GF-D8 (cell line): Measurements from ENCODE around the gene PPIL4.

Source experiments
- DNase-seq: peaks from one replicate; lab custom pipeline; 2025; lab: John Stamatoyannopoulos, UW

The PPIL4 gene, protein sequence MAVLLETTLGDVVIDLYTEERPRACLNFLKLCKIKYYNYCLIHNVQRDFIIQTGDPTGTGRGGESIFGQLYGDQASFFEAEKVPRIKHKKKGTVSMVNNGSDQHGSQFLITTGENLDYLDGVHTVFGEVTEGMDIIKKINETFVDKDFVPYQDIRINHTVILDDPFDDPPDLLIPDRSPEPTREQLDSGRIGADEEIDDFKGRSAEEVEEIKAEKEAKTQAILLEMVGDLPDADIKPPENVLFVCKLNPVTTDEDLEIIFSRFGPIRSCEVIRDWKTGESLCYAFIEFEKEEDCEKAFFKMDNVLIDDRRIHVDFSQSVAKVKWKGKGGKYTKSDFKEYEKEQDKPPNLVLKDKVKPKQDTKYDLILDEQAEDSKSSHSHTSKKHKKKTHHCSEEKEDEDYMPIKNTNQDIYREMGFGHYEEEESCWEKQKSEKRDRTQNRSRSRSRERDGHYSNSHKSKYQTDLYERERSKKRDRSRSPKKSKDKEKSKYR

DNA sequence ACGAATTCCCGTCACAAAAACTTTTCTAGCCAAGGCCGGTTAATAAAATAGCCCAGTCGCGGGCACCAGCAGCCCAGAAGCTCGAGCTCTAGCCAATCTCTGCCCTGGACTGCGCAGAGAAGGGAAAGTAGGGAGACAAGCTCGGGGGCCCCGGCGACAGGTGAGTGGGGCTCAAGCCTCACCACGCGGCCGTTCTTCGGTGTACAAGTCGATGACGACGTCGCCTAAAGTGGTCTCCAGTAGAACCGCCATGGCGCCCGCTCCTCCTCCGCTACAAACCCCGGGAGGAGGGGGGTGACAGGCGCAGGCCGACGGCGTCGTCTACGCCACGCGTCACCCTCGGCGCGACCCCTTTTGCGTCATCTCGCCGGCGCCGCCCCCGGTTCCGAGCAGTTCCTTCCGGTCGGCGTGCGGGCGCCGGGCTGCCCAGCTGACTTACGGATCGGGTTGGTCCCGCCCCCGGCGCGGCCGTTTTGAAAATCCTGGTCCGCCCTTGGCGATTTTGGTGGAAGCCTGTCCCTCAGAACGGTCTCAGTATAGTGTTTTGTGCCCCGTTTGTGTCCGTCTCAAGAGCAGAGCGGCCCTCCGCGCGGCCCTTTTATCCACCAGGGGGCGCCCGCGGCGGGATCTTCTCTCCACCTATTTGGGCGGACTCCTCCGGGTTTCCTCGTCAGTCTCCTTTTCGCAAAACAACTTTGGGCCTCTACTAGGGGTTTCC is at the start of gene PPIL4:
Gene PPIL4 (minus strand): TSS at position 290 of the 718 bp plus-strand sequence. CDS start 38 bp downstream, at position 252.
- DNase-seq = peak; percentile 66

DNA sequence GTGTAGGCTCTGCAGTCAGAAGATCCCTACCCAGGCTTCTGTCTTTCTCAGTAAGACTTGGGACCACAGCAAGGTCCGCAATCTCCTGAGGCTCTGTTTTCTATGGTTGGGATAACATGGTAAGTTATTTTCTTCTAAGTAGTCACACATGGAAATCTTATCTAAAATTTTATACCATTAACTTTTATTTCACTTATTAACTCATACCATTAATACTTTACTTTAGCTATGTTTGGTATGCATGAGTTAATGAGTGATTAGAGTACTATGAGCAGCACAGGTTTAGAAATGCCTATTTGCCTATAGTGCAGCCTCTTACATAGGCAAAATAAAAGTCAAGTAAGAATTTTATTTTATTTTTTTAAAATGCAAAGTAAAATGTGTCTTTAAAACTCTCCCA is 47.6 kb upstream of the PPIL4 start:
- no peak for DNase-seq

DNA sequence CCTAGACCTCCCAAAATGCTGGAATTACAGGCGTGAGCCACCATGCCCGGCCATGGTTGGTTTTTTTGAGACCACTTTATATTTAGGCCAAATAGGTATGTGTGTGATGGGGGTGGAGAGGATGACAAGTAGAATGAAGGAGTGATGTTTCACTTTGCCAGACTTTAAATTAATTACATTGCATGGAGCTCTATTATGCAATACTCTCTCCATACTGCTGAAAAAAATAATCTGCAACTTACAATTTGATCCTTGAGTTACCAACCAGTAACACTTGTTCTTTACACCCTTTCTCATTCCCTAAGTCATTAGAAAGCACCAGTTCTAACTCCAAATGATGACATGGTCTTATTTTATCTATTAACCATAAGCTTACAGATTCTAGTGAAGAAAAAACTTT is 47.1 kb upstream of the PPIL4 start:
- no peak for DNase-seq

DNA sequence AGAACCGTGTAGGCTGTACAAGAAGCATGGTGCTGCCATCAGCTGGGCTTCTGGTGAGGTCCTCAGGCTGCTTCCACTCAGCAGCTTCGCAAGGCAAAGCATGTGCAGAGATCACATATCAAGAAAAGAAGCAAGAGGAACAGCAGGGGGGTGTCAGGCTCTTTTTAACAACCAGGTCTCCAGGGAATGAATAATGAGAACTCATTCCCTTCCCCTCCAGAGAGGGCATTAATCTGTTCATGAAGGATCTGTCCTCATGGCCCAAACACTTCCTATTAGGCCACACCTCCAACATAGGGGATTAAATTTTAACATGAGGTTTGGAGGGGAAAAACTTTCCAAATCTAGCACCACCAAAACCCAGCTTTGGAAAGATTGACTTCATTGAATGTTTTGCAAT is 40.3 kb upstream of the PPIL4 start:
- DNase-seq = no peak

DNA sequence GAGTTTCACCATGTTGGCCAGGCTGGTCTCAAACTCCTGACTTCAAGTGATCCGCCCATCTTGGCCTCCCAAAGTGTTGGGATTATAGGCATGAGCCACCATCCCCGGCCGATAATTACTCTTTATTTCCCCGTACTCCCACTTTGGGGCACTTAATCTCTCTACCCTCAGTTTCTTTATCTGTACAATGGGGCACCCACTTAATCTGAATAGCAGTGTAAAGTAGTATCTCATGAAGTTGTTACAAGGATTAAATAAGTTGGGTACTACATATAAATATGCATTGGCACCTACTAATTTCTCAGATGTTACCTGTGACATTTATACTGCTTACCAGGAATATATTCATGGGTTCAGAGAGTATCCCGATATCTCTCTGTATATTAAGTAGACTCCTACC is 35.5 kb upstream of the PPIL4 start:
- DNase-seq = no peak

DNA sequence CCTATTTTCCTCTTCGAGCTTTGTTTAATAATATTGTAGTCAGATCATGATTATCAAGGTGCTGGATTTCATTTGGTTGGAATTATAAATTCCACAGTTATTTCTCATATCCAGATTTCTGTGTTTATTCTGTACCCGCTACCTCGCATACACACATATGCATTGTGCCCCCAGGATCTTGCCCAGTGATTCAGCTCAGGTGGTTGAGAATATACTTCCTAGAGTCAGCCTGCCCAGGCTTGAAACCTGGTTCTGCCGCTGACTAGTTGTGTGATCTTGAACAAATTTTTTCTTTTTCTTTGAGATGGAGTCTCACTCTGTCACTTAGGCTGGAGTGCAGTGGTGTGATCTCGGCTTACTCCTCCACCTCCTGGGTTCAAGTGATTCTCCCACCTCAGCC is 35.0 kb upstream of the PPIL4 start:
- no peak for DNase-seq

DNA sequence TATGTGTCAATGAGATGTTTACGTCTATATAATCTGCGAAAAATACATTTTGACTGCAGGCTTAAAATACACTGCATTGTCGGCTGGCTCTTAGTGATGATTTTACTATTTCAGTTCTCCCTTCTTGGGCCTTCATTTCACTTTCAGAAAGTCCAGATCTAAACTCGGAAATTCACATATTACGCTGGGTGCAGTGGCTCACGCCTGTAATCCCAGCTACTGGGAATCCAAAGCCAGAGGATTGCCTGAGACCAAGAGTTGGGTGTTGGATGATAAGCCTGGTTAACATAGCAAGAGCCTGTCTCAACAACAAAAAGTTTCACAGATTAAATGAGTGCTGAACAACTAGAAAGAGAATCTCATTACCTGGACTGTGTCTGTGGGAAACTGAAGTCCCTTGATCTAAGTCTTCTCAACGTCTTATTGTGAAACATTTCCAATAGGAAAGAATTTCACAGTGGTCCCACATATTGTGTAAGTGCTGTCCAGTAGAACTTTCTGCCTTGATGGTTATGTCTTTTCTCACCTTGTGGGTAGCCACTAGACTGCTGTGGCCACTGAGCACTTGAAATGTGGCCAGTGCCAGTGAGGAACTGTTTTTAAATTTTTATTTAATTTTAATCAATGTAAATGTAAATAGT is 22.2 kb upstream of the PPIL4 start:
- no peak for DNase-seq

DNA sequence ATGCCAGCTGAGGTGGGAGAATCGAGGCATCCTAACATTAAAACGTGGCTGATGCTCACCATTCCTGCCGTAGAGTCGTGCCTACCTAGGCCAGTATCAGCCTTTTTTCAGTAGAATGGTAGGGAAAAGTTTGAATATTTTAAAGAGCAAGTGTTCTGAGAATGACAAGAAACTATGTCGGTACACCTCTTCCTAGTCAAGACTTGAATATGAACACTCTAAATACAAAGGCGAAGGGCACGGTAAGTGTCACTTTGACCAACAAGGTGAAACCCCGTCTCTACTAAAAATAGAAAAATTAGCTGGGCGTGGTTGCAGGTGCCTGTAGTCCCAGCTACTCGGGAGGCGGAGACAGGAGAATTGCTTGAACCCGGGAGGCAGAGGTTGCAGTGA is 21.3 kb upstream of the PPIL4 start:
- no peak for DNase-seq

DNA sequence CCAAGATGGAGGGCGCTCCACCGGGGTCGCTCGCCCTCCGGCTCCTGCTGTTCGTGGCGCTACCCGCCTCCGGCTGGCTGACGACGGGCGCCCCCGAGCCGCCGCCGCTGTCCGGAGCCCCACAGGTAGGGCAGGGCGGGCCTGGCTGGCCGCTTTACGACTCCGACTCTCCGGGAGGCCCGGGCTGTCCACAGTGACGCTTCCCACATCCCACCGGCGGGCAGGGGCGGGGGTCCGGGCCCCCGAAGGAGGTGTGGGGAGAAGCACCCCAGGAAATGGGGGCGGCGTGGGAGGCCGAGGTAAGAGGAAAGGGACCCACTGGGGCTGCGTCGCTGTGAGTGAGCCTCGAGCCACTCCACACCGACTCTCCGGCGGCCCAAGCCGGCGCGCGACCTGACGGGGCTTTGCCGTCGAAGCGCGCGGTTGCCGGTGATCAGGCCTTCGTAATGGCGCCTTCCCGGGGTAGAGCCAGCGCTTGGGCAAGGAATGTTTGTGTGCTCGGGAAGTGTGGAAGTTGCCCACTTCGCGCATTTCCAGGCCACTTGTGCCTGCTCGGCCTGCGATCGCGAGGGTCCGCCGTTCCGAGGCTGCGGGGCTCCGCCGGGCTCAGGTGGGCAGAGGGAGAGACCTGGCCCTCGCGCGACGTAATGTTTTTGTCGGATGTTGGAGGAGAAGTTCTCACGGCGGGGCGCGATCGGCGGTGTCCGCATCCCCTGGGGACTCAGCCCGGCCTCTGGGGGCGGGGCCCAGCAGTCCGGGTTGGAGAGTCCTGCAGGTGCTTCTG is 20.8 kb upstream of the PPIL4 start:
- no peak for DNase-seq

DNA sequence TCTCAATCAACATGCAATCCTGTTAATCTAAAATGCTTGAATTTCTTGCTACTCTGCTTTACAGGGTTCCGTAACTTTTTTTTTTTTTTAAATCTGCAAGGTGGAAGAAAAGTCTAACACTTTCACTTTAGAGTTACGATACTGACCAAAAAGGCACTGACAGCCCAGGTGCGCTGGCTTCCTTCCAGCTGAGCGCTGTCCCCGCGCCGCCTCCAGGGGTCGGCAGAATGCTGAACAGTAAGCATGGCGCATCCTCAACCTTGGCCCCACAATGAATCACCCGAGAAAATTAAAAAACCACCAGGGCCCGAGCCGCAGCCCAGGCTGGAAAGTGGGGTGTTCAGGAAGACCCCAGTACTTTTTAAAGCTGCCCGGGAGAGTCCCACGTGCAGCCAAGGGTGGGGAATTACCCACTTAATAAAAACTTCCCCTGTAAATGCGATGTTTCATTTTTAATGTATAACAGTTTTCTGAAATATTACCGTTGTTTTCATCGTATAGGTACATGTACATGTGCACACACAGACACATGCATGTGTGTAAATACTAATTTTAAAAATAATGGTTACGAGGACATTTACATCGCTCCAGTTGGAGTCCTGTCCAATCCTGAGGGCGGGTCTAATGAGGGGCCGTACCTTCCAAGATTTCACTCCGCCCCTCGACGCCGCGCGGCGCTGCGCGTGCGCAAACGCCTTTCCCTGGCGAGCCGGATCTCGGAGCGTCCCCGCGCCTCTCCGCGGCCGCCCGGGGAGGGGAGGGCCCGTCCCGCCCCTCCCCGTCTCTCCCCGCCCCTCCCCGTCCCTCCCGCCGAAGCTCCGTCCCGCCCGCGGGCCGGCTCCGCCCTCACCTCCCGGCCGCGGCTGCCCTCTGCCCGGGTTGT is 19.9 kb upstream of the PPIL4 start, which contains the start of gene GINM1:
Gene GINM1 (plus strand): TSS at position 849 of the 883 bp plus-strand sequence. CDS start 40 bp downstream, outside the sequence.
- DNase-seq = peak; percentile 73

DNA sequence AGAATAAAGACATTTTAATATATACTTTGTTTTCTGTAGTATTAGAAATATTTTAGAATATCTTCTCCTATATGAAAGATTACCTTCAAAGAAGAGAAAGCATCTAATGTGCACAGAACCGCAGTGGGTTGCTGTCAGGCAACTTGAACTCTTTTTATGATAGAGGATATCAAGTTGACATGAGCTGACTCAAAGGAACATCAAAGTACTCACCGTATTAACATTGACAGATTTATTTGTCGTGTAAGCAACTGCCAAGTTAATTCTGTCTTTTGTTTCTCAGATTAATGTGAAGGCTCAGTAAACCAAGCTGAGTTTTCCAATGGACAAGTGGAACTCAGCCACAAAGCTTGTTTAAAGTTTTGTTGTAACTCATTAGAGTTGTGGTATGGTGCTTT is 18.1 kb upstream of the PPIL4 start:
- no peak for DNase-seq

DNA sequence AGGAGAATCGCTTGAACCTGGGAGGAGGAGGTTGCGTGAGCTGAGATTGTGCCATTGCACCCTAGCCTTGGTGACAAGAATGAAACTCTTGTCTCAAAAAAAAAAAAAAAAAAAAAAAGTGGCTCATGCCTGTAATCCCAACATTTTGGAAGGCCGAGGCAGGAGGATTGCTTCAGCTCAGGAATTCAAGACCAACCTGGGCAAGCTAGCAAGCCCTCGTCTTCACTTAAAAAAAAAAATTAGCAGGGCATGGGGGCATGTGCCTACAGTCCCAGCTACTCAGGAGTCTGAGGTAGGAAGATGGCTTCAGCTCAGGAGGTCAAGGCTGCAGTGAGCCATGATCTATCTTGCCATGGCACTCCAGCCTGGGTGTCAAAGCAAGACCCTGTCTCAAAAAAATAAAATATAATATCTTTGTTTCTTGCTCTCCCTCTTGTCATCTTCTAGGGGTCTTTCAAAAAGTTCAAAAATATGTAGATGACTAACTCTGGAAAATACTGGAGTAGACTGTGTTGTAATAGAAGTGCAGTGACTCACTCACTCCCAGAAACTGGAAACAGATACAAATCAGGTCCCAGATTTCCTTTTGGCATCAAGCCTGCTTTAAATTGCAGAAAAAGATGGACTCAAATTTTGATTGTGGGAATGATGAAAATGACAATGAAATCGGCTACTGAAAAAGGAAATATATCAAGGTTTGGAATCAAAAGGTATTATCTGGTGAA is 17.5 kb upstream of the PPIL4 start:
- no peak for DNase-seq

DNA sequence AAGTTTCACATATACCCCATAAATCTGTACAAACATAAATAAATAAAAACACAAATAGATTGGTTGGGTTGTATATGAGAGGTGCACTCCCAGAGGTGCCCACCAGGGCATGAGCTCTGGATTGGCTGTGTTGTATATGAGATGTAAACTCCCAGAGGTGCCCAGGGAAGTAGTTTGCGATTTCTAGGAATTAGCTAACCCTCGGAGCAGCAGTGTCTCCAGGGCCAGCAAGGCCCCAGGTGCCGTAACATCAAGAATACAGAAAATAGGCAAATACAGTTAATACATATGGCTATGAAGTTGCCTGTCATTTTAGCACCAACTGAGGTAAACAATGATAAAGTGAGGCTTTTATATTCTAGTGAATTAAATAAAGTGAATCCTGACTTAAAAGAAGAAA is 14.9 kb upstream of the PPIL4 start:
- DNase-seq = no peak

DNA sequence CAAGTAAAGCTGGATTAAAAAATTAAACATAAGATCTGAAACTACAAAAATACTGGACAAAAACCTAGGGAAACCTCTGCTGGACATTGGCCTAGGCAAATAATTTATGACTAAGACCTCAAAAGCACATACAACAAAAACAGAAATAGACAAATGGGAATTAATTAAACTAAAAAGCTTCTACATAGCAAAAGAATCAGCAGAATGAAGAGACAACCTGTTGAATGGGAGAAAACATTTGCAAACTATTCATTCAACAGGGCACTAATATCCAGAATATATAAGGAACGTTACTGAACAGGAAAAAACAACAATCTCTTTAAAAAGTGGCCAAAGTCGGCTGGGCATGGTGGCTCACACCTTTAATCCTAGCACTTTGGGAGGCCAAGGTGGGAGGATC is 13.5 kb upstream of the PPIL4 start:
- DNase-seq = no peak

DNA sequence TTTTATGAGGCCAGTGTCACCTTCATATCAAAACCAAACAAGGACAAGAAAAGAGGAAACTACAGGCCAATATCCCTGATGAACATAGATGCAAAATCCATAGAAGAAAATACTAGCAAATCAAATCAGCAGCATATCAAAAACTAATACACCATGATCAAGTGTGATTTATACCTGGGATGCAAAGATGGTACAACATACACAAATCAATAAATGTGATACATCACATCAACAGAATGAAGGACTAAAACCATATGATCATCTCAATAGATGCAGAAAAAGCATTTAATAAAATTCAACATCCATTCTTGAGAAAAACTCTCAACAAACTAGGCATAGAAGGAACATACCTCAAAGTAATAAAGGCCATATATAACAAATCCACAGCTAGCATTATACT is 12.2 kb upstream of the PPIL4 start:
- DNase-seq = no peak

DNA sequence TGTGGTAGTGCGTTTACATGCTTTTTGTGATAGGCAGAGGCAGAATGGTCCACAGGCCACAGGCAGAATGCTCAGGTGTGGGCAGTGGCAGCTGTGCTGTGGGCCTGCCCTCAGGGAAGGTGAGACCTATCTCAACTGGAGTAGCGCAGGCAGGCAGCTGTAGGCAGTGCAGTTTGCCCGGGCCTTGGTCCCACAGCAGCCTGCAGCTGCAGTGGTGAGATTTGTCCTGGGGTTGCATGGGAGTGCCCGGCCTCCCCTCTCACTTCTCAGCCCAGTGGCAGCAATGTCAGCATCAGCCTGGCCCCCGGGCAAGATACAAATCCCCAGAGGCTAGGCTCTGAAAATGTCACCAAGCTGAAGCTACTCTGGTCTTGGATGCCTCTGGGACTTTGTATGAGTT is 6.1 kb upstream of the PPIL4 start:
- DNase-seq = no peak

DNA sequence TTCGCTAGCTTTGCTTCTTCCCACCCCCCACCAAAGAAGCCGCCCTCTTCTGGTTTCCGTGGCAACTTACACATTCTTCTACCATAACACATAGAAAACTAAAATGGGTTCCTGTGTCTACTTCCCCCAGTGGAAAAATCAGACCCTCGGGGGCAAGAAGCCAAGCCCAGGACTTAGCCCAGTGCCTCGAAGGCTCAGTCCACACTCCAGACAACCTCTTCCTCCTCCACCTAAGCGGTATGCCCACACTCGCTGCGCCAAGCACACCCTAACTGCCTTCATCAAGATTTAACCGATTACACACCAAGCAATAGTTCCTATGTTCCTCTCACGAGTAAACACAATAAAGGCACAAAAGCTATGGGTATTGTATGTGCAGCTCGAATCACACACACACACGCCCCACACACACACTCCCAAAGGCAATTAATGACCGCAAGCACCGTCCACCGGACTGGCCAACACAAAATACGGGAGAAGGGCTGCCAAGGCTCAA is 537 bp downstream of the PPIL4 start:
- peak; percentile 37 for DNase-seq

DNA sequence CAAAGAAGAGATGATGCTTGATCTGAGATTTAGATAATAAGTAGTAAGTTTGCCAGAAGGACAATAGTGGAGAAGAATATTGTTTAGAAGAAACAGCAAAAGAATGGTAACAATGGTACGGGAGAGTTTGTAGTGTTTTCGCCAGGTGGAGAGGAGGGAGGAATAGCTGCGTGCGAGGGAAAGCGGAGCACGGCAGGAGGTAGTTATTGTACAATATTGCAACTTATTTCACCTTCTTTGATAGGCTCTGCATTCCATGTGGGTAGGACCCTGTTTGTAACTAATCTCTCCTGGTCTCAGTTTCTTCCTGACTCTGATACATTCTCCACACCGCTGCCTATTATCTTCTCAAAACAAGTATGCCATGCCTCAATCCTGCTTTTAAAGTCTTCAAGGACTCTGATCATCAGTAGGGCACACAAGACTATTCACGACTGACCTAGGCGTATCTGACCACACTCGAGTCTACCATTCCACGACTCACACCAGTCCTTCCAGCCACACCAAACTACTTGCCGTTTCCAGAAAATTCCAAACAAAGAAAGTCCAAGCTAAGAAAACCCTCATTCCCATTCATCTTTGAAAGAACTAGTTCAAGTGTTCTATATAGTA is 1.1 kb downstream of the PPIL4 start:
- DNase-seq = no peak

DNA sequence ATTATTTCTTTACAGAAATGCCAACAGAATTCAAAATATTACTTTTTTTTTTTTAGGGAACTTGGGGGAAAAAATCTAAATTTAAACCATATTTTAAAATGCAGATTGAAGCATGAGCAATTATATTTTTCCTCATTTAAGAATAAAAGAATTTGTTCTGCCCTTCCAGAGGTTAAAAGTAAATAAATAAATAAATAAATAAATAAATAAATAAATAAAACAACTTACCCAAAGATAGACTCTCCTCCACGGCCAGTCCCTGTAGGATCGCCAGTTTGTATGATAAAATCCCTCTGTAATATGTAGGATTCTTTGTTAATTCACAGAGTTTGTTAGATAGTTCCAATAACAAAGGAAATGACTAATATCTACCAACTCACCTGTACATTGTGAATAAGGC is 4.7 kb downstream of the PPIL4 start:
- no peak for DNase-seq

DNA sequence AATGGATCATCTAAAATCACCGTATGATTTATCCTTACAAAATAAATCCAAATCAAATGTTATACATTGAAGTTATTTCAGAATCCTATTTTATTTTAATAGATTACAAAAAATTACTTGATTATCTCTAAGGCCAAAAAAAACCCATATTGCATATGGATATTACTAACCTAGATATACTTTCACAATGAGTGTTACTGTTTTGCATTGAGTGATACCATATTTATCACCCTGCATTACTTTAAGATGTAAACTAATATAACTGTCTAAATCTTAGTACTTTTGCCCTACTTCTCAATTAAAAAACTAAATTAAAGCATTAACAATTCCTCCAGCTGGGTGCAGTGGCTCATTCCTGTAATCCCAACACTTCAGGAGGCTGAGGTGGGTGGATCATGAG is 11.1 kb downstream of the PPIL4 start:
- DNase-seq = no peak
